Chondrocyte (in vitro differentiated cells): ENCODE data around the gene KATNBL1. TPM values are rescaled to one million over a fixed set of nuclear protein-coding genes. Genes with fewer than 3 reads are reported as not detected.

Experiments
- DNase-seq: peaks from one replicate; pipeline ENCODE4 v3.0.0; 2021; ENCODE audit warnings: mixed read lengths, low spot score
- H3K27ac Mint-ChIP-seq: one replicate; pipeline ENCODE4 v1.8.0; 2021; ENCODE audit warnings: mild to moderate bottlenecking, moderate library complexity, mixed read lengths; ENCODE audit not compliant: unreplicated experiment
- H3K27me3 Mint-ChIP-seq: 2 replicates; pipeline ENCODE4 v1.8.0; 2021; ENCODE audit warnings: low read depth, mixed read lengths
- H3K36me3 Mint-ChIP-seq: 2 replicates; pipeline ENCODE4 v1.8.0; 2021; ENCODE audit warnings: low read depth, mixed read lengths
- H3K4me1 Mint-ChIP-seq: 2 replicates; pipeline ENCODE4 v1.8.0; 2021; ENCODE audit warnings: low read depth, mild to moderate bottlenecking, mixed read lengths
- H3K4me3 Mint-ChIP-seq: one replicate; pipeline ENCODE4 v1.8.0; 2021; ENCODE audit warnings: mild to moderate bottlenecking, moderate library complexity, mixed read lengths; ENCODE audit not compliant: unreplicated experiment
- H3K9me3 Mint-ChIP-seq: 2 replicates; pipeline ENCODE4 v1.8.0; 2021; ENCODE audit warnings: low read depth, mixed read lengths
- CTCF ChIP-seq: fragments of 200-600 bp; sonication (generic); IDR thresholded peaks from 2 replicates; pipeline ENCODE4 v1.5.0; 2021; ENCODE audit warnings: antibody characterized with exemption, mild to moderate bottlenecking, moderate library complexity
- total RNA-seq: library from RNA; stranded (reverse); gene quantifications from 3 replicates; pipeline ENCODE4 v1.2.1, GENCODE V29; 2021

KATNBL1 gene
- total RNA-seq, 1 donor from 2014 or later, result 42.0 TPM

DNA sequence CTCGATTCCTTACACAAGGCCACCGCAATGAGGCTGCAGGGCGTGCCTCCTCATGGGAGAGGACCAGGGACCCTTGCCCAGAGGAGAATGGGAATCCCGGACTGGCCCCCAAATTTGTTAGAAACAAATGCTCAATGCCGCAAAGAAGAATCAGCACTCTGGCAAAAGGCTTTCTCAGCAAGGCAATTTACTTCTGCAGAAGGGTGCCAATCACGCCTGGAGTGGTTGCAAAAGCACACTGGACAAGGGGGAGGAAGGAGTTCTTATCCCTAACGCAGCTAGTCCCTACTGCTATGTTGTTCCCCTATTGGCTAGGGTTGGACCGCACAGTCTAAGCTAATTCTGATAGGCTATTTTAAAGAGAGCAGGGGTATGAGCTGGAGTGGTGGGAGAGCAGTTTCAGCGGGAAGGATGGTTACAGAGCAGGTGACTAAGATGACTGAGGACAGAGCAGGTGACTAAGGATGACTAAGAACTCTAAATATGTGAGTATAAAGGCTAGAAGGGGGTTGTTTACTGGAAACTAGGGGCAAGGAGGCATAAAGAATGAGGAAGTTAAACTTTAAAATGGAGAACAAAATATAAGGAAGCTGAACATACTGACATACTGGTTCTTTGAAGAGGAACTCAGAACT is 48.5 kb downstream of the KATNBL1 start:
- H3K9me3 Mint-ChIP-seq, result peaks cover 12% of the 10 kb centered on the region
- no peak overlapping the region for H3K27ac Mint-ChIP-seq
- peaks cover 27% of the 10 kb centered on the region for H3K36me3 Mint-ChIP-seq
- no peak overlapping the region for H3K4me3 Mint-ChIP-seq
- H3K27me3 Mint-ChIP-seq, result no peaks in the 10 kb centered on the region
- peaks cover 6% of the 10 kb centered on the region for H3K4me1 Mint-ChIP-seq
- no peak for DNase-seq
- no peak for TF ChIP-seq CTCF

- peaks cover 33% of the 10 kb centered on the region for H3K36me3 Mint-ChIP-seq
- TF ChIP-seq CTCF, result no peak
- no peak for DNase-seq
- no peak overlapping the region for H3K4me3 Mint-ChIP-seq
- peaks cover 16% of the 10 kb centered on the region for H3K9me3 Mint-ChIP-seq
- H3K27me3 Mint-ChIP-seq, result no peaks in the 10 kb centered on the region
- H3K4me1 Mint-ChIP-seq, result peaks cover 6% of the 10 kb centered on the region
- peak overlapping the region; percentile 45 for H3K27ac Mint-ChIP-seq
Measured at GRCh38 chr15:34160735-34161134, 49.2 kb downstream of the KATNBL1 start.

DNA sequence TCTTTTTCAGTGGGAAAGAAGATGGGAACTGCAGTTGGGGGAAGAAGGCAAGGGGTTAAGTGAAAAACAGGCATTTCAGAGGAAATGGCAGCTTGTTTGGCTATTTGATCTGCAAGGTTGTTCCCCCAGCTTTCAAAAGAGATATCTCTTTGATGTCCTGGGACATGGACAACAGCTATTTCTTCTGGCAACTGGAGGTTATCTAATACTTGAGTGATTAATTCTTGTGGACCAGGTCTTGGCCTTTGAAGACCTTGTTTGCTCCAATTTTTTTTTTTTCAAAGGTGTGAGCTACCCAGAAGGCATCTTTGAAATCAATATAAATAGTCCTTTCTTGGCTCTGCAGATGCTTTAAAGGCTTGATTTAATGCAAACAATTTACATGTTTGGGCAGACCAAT is 51.5 kb downstream of the KATNBL1 start:
- peaks cover 50% of the 10 kb centered on the region for H3K36me3 Mint-ChIP-seq
- H3K9me3 Mint-ChIP-seq, result peaks cover 27% of the 10 kb centered on the region
- no peak overlapping the region for H3K4me3 Mint-ChIP-seq
- TF ChIP-seq CTCF, result no peak
- no peaks in the 10 kb centered on the region for H3K27me3 Mint-ChIP-seq
- peaks cover 3% of the 10 kb centered on the region for H3K4me1 Mint-ChIP-seq
- no peak for DNase-seq
- H3K27ac Mint-ChIP-seq, result no peak overlapping the region

- no peak overlapping the region for H3K4me3 Mint-ChIP-seq
- DNase-seq, result no peak
- no peak overlapping the region for H3K27ac Mint-ChIP-seq
- H3K36me3 Mint-ChIP-seq, result peaks cover 52% of the 10 kb centered on the region
- peaks cover 19% of the 10 kb centered on the region for H3K9me3 Mint-ChIP-seq
- H3K27me3 Mint-ChIP-seq, result no peaks in the 10 kb centered on the region
- peaks cover 3% of the 10 kb centered on the region for H3K4me1 Mint-ChIP-seq
- TF ChIP-seq CTCF, result no peak
Measured at GRCh38 chr15:34155859-34156258, 54.0 kb downstream of the KATNBL1 start.

DNA sequence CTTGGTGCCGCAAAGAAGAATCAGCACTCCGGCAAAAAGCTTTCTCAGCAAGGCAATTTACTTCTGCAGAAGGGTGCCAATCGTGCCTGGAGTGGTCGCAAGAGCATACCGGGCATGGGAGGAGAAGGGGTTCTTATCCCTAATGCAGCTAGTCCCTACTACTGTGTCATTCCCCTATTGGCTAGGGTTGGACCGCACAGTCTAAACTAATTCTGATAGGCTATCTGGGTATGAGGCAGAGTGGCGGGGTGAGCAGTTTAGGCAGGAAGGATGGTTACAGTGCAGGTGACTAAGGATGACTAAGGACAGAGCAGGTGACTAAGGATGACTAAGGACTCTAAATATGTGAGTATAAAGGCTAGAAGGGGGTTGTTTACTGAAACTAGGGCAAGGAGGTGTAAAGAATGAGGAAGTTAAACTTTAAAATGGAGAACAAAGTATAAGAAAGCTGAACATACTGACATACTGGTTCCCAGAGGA is 55.1 kb downstream of the KATNBL1 start:
- DNase-seq, result no peak
- Mint-ChIP-seq H3K4me1 (peaks cover 3% of the 10 kb centered on the region), H3K36me3 (peaks cover 55% of the 10 kb centered on the region), H3K27ac (peak overlapping the region; percentile 10), H3K9me3 (peaks cover 15% of the 10 kb centered on the region), H3K27me3 (no peaks in the 10 kb centered on the region), H3K4me3 (no peak overlapping the region)
- TF ChIP-seq CTCF, result no peak
